Endodermal cell (in vitro differentiated cells): ENCODE measurements around the gene CPE. TPM values are rescaled to one million over a fixed set of nuclear protein-coding genes. Genes with fewer than 3 reads are reported as not detected.

Experiments used
- DNase-seq: peaks from one replicate; pipeline ENCODE4 v3.0.0-alpha.2; 2017
- H3K27ac ChIP-seq: 2 replicates; pipeline ENCODE4 v1.5.1; 2013; ENCODE audit warnings: mild to moderate bottlenecking, low read depth, low read length, moderate library complexity
- H3K27me3 ChIP-seq: 2 replicates; pipeline ENCODE4 v1.6.1; 2013; ENCODE audit warnings: mild to moderate bottlenecking, low read length, moderate library complexity; ENCODE audit not compliant: insufficient read depth, control insufficient read depth, poor library complexity, severe bottlenecking
- H3K36me3 ChIP-seq: 2 replicates; pipeline ENCODE4 v1.7.0; 2013; ENCODE audit warnings: mild to moderate bottlenecking, low read length, moderate library complexity; ENCODE audit not compliant: control insufficient read depth, insufficient read depth
- H3K4me1 ChIP-seq: one replicate; pipeline ENCODE4 v1.7.0; 2013; ENCODE audit warnings: low read length; ENCODE audit not compliant: control insufficient read depth, insufficient read depth
- H3K4me3 ChIP-seq: 2 replicates; pipeline ENCODE4 v1.5.1; 2013; ENCODE audit warnings: mild to moderate bottlenecking, low read length, moderate library complexity
- H3K9ac ChIP-seq: 2 replicates; pipeline ENCODE4 v1.6.1; 2013; ENCODE audit warnings: mild to moderate bottlenecking, low read length, moderate library complexity; ENCODE audit not compliant: poor library complexity, severe bottlenecking; ENCODE audit errors: extremely low read depth
- H3K9me3 ChIP-seq: 2 replicates; pipeline ENCODE4 v1.6.1; 2013; ENCODE audit warnings: mild to moderate bottlenecking, low read length, moderate library complexity; ENCODE audit not compliant: control insufficient read depth
- H3K27ac Mint-ChIP-seq: 2 replicates; pipeline ENCODE4 v1.8.0; 2020; ENCODE audit warnings: mixed read lengths
- H3K27me3 Mint-ChIP-seq: 2 replicates; pipeline ENCODE4 v1.8.0; 2021; ENCODE audit warnings: mild to moderate bottlenecking, mixed read lengths; ENCODE audit not compliant: insufficient read depth
- H3K36me3 Mint-ChIP-seq: 2 replicates; pipeline ENCODE4 v1.8.0; 2020; ENCODE audit warnings: low read depth, mixed read lengths
- H3K4me1 Mint-ChIP-seq: 2 replicates; pipeline ENCODE4 v1.8.0; 2020; ENCODE audit warnings: mixed read lengths
- H3K4me3 Mint-ChIP-seq: 2 replicates; pipeline ENCODE4 v1.8.0; 2020; ENCODE audit warnings: mild to moderate bottlenecking, moderate library complexity, mixed read lengths
- H3K9me3 Mint-ChIP-seq: 2 replicates; pipeline ENCODE4 v1.8.0; 2020; ENCODE audit warnings: mild to moderate bottlenecking, mixed read lengths
- WGBS, 2 experiments: methylation state at CpG; one replicate each; pipeline versions ENCODE4 v1.1.5 to v1.1.7; 2013; ENCODE audit warnings: missing lambda C conversion rate in 2 of 2, mixed read lengths in 1 of 2; ENCODE audit not compliant: insufficient coverage in 1 of 2, insufficient read length in 1 of 2; 5-methylcytosine and 5-hydroxymethylcytosine counted together
- total RNA-seq, 2 donors: library from RNA; stranded (reverse); fragmentation: NEBNext Ultra II Directional in 1 of 2; extraction: Animal tissue kit (Norgen Biotek cat#: 25700) in 1 of 2; gene quantifications; 2 replicates in 1 of 2; 3 replicates in 1 of 2; pipeline ENCODE4 v1.2.1, GENCODE V29; 2021
- TF ChIP-seq, protein P1 (sequence below): fragments of 200-600 bp; sonication (generic); conservative IDR thresholded peaks from 2 replicates; pipeline ENCODE4 v1.5.0; 2021; ENCODE audit warnings: antibody characterized with exemption, mild to moderate bottlenecking

Gene CPE
- total RNA-seq, 2 donors from 2014 or later, result 237 to 298 TPM

DNA sequence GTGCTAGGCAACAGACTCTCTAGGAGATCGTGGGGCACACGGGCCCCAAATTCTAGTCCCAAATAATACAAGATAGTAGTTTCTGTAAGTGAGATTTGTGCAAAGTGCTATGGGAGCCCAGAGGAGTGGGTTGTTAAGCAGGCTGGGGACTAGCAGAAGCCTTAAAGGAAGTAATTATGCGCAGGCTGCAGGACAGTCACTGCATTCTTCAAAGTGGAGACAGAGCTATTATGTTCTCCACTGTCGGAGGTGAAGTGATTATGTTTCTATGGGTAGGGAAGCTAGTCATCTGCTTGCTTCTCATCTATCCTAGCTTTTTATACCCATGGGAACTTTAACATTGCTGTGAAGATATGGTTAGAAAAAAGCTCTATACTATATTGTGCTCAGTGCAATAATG lies 154.2 kb downstream of the CPE start:
- H3K27ac ChIP-seq, result no peak overlapping the region
- Mint-ChIP-seq H3K36me3 (no peaks in the 10 kb centered on the region), H3K27me3 (peaks cover 16% of the 10 kb centered on the region), H3K4me1 (peaks cover 33% of the 10 kb centered on the region), H3K27ac (no peak overlapping the region), H3K4me3 (no peak overlapping the region), H3K9me3 (peaks cover 4% of the 10 kb centered on the region)
- no peak for DNase-seq
- no peaks in the 10 kb centered on the region for H3K4me1 ChIP-seq
- H3K27me3 ChIP-seq, result peaks cover 15% of the 10 kb centered on the region
- TF ChIP-seq, protein P1, sequence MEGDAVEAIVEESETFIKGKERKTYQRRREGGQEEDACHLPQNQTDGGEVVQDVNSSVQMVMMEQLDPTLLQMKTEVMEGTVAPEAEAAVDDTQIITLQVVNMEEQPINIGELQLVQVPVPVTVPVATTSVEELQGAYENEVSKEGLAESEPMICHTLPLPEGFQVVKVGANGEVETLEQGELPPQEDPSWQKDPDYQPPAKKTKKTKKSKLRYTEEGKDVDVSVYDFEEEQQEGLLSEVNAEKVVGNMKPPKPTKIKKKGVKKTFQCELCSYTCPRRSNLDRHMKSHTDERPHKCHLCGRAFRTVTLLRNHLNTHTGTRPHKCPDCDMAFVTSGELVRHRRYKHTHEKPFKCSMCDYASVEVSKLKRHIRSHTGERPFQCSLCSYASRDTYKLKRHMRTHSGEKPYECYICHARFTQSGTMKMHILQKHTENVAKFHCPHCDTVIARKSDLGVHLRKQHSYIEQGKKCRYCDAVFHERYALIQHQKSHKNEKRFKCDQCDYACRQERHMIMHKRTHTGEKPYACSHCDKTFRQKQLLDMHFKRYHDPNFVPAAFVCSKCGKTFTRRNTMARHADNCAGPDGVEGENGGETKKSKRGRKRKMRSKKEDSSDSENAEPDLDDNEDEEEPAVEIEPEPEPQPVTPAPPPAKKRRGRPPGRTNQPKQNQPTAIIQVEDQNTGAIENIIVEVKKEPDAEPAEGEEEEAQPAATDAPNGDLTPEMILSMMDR, result no peak
- peaks cover 3% of the 10 kb centered on the region for H3K9me3 ChIP-seq
- H3K9ac ChIP-seq, result no peak overlapping the region
- 80 to 85% methylated on average over 1 to 4 of the region's 4 CpGs for WGBS, 2 experiments
- H3K4me3 ChIP-seq, result no peak overlapping the region
- no peaks in the 10 kb centered on the region for H3K36me3 ChIP-seq

DNA sequence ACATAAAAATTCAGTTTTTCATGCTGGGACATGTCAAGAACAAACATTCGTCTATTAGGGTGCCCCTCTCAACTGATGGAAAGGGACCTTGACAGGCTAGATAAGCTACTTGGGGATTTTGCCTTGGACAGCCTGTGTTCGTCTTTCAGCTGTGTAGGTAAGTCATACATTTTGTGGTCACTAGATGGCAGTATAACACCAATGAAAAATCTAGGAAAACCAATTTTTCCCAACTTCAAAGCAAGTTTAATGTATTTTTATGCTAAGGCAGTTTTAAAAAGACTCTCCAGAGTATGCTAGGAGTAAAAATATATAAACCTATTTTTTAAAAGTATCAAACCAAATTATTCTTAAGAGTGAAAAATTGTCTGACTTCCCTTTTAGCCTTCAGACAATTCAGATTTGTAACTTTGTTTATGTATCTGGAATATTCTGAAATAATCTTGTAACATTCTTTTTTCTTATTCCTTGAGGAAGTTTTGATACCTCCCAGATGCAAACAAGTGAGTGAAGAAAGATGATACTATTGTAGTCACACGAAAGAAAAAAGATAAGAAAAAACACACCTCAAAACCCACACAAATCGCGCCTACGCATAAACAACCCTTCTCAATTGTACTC lies 158.3 kb downstream of the CPE start:
- Histone ChIP-seq H3K9ac (no peak overlapping the region), H3K9me3 (no peaks in the 10 kb centered on the region), H3K27ac (no peak overlapping the region), H3K36me3 (no peaks in the 10 kb centered on the region), H3K27me3 (peaks cover 15% of the 10 kb centered on the region), H3K4me1 (no peaks in the 10 kb centered on the region), H3K4me3 (no peak overlapping the region)
- H3K27me3 Mint-ChIP-seq, result peaks cover 17% of the 10 kb centered on the region
- TF ChIP-seq, protein P1, result peak; percentile 88
- H3K4me1 Mint-ChIP-seq, result peaks cover 22% of the 10 kb centered on the region
- H3K36me3 Mint-ChIP-seq, result no peaks in the 10 kb centered on the region
- no peak overlapping the region for H3K4me3 Mint-ChIP-seq
- 50 to 63% methylated on average over 2 to 5 of the region's 6 CpGs for WGBS, 2 experiments
- H3K9me3 Mint-ChIP-seq, result no peaks in the 10 kb centered on the region
- H3K27ac Mint-ChIP-seq, result no peak overlapping the region
- DNase-seq, result no peak

DNA sequence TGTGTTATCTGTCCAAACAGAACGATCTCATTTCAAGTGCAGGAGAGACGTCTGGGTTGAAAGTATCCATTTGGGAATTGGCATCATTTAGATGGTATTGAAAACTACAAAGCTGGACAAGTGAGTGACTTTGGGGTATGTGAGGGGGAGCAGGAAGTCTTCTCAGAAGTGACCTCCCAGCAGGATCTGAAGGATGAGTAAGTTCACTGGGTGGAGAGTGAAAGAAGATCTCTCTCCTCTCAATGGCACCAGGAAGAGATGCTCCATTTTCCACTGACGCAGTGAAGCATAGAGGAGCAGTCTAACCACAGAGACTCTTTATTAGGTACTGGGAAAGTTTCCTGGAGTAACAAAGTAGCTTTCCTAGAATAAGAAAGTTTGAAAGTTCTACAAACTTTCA lies 161.0 kb downstream of the CPE start:
- H3K4me1 Mint-ChIP-seq, result peaks cover 2% of the 10 kb centered on the region
- H3K4me3 Mint-ChIP-seq, result no peak overlapping the region
- H3K27ac Mint-ChIP-seq, result no peak overlapping the region
- no peaks in the 10 kb centered on the region for H3K9me3 ChIP-seq
- H3K9ac ChIP-seq, result no peak overlapping the region
- TF ChIP-seq, protein P1, result no peak
- H3K4me1 ChIP-seq, result no peaks in the 10 kb centered on the region
- WGBS, 2 experiments, result 87 to 96% methylated on average over 2 to 3 of the region's 3 CpGs
- no peak overlapping the region for H3K4me3 ChIP-seq
- H3K27me3 Mint-ChIP-seq, result peaks cover 15% of the 10 kb centered on the region
- no peaks in the 10 kb centered on the region for H3K9me3 Mint-ChIP-seq
- no peak for DNase-seq
- peaks cover 15% of the 10 kb centered on the region for H3K27me3 ChIP-seq
- H3K36me3 Mint-ChIP-seq, result no peaks in the 10 kb centered on the region
- H3K27ac ChIP-seq, result no peak overlapping the region
- no peaks in the 10 kb centered on the region for H3K36me3 ChIP-seq
